Kidney glomerular epithelial cell (primary cell): ENCODE results near the gene HIPK4.
"Not testable (repeated sequence)": the region's sequence is repeated elsewhere in the genome, so short reads cannot be mapped to it uniquely, and the experiment has no call there.

Experiments used
- DNase-seq: peaks from one replicate; lab custom pipeline; 2025; lab: John Stamatoyannopoulos, UW

Gene HIPK4

GRCh38 chr19:40393894-40394815, 4.2 kb upstream of the HIPK4 start:
- no peak for DNase-seq

DNA sequence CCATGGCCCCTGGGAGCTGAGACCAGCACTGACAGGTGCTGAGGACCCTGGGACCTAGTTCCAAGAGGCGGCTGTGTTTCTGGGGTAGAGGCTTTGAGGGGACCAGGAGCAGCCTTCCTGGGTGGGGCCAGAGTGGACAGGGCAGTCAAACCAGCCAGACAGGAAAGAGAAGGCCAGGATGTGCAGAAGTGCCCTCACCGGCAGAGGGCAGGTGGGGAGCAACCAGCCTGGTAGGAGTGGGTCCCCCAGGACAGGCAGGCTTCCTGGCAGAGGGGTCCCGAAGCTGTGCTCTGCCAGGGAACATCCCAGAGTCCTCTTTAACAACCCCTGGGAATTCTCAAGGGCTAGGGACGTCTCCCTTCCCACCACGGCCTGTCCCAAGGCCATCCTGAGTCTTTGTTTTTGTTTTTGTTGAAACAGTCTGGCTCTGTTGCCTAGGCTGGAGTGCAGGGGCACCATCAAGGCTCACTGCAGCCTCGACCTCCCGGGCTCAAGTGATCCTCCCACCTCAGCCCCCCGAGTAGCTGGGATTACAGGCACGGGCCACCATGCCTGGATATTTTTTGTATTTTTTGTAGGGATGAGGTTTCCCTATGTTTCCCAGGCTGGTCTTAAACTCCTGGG, 3.0 kb upstream of the HIPK4 start:
- DNase-seq: no peak

DNA sequence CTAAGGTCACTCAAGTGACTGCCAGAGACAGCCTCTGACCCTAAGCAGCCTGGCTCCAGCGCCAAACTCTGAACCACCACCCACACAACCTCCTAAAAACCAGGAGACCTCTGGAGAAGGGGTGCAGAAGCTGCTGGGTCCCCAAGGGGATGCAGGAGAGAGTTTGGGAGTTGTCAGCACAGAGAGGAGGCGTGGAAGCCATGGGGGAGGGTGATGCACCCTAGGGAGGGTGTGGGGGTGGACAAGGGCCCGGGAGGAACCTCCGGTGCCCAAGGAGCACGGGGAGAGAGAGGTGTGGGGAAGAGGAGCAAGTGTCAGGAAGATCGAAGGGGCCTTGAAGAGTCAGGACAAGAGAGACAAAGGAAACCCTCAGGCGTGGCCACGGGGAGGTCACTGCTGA, 2.1 kb upstream of the HIPK4 start:
- DNase-seq: no peak

- DNase-seq: no peak
Measured at GRCh38 chr19:40389404-40390083, 437 bp downstream of the HIPK4 start.

DNA sequence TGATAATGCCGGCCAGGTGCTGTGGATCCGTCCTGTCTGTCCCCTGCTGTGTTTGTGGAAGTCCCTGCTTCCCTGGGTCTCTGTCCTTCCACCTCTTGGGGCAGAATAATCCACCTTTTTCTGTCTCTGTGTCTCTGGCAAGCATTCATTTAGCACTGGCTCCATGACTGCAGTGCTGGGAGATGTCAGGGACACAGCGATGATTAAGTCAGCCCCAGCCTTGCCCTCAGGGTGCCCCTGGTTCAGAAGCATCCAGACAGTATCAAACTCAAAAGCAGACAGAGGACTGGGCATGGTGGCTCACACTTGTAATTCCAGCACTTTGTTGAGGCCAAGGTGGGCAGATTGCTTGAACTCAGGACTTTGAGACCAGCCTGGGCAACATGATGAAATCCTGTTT, 1.5 kb downstream of the HIPK4 start:
- DNase-seq: no peak

DNA sequence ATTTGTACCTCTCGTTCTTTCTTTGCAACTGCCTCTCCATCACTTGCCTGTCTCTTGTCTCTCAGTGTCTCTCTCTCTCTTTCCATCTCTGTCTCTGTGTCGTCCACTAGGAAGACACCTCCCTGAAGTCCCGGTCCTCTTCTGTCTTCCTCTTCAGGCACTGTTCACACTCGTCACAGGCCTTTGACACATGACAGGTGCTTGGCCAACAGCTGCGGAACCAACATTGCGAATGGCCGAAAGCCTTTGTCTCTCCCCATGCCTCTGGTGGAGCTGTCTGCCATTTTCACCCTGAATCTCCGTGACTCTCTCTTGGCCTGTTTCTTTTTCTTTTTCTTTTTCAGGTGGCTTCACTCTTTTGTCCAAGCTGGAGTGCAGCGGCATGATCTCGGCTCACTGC, 2.8 kb downstream of the HIPK4 start:
- no peak for DNase-seq

- DNase-seq: no peak
Measured at GRCh38 chr19:40383668-40384248, 6.2 kb downstream of the HIPK4 start.

DNA sequence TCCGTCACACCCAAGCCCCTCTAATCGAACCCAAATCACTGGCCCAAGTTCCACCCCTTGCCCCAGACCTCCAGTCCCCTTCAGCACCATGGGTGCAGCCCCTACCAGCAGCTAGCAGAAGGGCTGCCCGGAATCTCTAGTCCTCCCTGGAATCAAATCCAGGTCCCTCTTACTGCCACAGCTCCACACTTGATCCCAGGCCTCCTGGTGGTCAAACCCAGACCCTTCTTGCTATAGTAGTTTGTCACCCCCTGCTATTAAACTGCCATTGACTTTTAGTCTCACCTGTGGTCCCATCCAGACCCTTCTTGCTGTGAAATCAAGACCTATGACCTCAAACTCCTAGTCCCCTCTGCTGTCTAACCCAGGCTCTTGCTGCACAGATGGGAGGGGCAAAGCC, 8.7 kb downstream of the HIPK4 start:
- DNase-seq: no peak

GRCh38 chr19:40380199-40381037, 9.6 kb downstream of the HIPK4 start:
- no peak for DNase-seq

DNA sequence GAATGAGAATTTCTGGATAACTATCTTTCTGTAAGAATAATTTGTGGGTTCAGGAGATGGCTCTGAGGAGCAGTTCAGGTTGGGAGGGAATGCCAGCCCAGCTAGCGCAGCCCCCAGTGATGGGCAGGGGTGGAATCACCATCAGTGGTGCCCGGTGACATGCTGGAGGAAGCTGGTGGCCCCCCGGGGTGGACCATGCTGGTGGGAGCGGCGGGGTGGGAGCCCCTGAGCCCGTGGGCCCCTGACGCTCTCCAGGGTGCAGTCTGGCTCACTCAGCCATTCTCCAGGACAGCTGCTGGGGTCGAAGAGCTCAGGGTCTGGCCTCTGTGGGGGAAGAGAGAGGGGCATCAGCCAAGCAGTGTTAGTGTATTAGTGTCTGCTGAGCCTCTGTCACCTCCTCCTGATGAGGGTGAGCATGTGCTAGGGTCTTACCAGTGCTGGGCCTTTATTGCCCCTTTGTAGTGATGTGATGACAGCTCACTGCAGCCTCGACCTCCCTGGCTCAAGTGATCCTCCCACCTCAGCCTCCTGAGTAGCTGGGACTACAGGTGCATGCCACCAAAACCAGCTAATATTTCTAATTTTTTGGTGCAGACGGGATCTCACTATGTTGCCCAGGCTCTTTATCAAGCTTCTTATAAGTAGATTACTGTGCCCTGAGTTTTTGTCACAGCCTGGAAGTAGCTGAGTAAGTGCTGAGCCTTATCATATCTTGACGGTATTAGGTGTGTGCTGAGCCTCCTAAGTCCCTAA, 10.4 kb downstream of the HIPK4 start:
- no peak for DNase-seq

DNA sequence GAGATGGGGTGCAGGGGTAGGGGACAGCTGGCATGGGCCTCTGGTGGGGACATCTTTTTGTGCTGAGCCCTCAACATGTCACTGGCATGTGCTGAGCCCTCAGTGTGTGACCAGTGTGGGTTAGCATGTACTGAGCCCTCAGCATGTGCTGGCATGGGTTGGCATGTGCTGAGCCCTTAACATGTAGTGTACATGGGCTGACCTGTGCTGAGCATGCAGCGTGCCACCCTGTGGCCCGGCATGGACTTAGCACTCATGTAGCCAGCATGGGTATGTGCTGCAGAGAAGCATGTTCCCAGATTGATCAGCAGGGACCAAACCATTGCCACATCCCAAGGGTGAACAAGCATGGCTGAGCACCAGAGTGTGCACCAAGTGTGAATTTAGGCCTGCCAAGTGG, 11.5 kb downstream of the HIPK4 start:
- DNase-seq: no peak

- no peak for DNase-seq
Measured at GRCh38 chr19:40377876-40378385, 12.1 kb downstream of the HIPK4 start.

GRCh38 chr19:40376286-40376862, 13.6 kb downstream of the HIPK4 start:
- no peak for DNase-seq

DNA sequence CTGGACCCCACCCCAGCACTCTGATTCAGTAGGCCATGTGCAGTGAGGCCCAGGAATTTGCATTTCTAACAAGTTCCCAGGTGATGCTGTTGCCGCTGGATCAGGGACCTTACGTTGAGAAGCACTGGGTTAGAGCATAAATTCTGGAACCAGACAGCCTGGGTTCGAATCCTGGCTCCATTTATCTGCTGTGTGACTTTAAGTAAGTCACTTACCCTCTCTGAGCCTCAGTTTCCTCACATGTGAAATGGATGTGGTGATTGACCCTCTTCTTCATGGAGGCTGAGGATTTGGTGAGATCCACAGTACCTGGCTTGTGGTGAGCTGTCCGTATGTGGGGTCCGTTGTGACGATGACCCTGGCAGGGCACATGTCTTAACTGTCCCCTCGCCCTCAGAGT, 15.9 kb downstream of the HIPK4 start:
- DNase-seq: no peak

DNA sequence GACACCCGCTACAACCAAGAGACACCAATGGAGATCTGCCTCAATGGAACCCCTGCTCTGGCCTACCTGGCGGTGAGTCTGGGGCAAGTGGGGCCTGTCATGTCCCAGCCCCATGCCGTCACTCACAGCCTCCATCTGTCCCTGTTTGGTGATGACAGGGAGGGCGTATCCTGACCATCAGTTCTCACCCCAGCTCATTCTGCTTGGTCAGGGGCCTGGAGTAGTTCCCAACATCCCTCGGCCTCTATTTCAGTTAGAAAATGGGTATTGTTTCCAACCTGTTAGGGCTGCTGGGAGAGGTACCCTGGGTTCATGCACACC, 18.2 kb downstream of the HIPK4 start:
- no peak for DNase-seq

DNA sequence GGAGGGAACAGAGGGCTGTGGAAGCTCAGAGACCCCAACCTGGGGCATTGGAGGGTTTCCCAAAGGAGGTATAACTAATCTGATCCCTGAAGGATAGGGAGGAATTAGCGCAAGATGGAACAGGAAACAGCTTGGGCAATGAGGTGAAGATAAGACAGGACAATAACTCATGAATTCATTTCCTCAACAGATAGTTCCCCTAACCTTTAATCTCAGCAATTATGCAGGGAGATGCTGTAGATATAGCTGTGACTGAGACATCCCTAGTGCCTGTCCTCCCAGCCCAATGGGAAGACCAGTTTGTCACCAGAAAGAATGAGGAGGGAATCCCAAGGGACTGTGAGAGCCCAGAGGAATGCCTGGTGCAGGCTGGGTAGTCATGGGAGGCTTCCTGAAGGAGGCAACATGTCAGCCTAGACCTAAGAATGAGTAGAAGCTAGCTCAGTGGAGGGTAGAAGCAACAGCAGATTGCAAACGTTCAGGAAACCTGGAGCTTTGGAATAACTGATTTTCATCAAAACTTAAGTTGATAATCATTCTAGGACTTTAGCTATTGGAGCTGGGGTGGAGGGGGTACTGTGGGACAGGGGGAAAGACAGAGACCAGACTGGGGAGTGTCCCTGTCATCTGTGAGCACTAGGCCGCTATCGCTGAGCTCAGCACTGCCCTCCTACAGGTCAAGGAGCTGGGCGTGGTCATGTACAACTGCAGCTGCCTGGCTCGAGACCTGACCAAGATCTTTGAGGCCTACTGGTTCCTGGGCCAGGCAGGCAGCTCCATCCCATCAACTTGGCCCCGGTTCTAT, 18.8 kb downstream of the HIPK4 start:
- no peak for DNase-seq

DNA sequence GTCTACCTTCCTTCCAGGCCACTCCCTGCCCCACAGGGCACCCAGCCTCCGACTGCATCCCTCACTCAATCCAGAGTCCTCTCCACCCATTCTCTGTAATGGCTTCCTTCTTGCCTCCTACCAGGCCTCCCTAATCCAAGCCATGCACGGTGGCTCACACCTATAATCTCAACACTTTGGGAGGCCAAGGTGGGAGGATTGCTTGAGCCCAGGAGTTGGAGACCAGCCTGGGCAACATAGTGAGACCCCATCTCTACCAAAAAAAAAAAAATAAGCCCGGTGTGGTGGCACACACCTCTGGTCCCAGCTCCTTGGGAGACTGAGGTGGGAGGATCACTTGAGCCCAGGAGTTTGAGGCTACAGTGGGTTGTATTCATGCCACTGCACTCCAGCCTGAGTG, 19.7 kb downstream of the HIPK4 start:
- not testable (repeated sequence) for DNase-seq

GRCh38 chr19:40369797-40370196, 20.2 kb downstream of the HIPK4 start:
- DNase-seq: no peak

DNA sequence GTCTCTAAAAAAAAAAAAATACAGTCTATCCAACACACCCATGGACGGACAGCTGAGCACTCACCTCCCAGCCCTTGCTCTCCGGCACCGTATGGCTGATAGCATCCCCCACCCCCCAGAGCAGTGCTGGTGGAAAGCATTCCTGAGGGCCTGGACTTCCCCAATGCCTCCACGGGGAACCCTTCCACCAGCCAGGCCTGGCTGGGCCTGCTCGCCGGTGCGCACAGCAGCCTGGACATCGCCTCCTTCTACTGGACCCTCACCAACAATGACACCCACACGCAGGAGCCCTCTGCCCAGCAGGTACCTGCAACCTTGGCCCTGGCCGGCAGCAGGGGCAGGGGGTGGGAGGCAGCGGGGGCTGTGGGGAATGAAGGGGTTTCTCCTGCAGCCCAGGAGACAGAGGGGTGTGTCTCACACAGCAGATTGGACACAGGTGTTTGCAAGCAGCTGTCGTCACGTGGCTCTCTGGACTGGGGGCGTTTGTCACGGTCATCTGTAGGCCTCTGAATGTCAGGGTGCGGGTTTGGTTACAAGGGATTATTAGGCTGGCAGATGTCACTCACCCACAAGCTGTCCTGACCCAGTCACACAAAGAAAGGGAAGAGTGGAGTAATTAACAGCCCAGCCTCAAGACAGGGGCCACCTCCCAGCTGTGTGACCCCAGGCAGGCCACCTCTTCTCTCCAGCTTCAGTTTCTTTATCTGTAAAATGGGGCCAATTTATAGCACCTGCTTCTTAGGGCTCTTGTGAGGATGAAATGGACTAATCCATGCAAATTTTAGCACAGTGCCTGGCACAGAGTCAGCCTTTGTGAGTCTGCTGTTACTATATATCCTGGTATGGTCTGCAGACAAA, 22.2 kb downstream of the HIPK4 start:
- DNase-seq: no peak
